ENCODE measurements around the gene CEBPA. TPM values are rescaled to one million over a fixed set of nuclear protein-coding genes. Genes with fewer than 3 reads are reported as not detected.
"Not testable (repeated sequence)": the region's sequence is repeated elsewhere in the genome, so short reads cannot be mapped to it uniquely, and the experiment has no call there.

The CEBPA gene
- total RNA-seq, 6 experiments from 2014 or later = 53.9 to 163 (median 119) TPM

DNA sequence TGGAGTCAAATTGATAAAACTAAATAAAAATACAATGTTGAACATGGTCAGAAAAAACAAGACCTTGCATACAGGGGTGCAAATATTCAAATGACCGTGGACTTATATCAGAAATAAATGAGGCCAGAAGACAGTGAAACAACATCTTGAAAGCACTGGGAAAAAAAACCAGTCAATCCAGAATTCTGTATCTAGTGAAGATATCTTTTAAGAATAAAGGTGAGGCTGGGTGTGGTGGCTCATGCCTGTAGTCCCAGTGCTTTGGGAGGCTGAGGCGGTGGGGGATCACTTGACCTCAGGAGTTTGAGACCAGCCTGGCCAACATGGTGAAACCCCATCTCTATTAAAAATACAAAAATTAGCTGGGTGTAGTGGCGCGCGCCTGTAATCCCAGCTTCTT lies 15.2 kb upstream of the CEBPA start:
- H3K4me3 ChIP-seq = no peak overlapping the region
- intact Hi-C loops (cut with DNase I) = no loop called here
- 88% methylated on average over 5 of the region's 5 CpGs for WGBS (ENCODE audit: insufficient coverage, low coverage, low lambda C conversion rate, missing lambda C conversion rate)
- H3K4me1 ChIP-seq = peaks cover 0 to 11% (median 2%) of the 10 kb centered on the region in 4 donors
- H3K9me3 ChIP-seq = no peaks in the 10 kb centered on the region
- DNase-seq = peak in 1 of 3 donors; percentile 12
- H3K27me3 ChIP-seq = no peaks in the 10 kb centered on the region
- ATAC-seq = no peak
- no peaks in the 10 kb centered on the region for H3K36me3 ChIP-seq
- H3K27ac ChIP-seq = peak overlapping the region in 2 of 3 donors; percentile 57 to 76
- TF ChIP-seq POLR2A (IDR thresholded peaks at IDR 0.05) = no peak
- TF ChIP-seq, protein P1, sequence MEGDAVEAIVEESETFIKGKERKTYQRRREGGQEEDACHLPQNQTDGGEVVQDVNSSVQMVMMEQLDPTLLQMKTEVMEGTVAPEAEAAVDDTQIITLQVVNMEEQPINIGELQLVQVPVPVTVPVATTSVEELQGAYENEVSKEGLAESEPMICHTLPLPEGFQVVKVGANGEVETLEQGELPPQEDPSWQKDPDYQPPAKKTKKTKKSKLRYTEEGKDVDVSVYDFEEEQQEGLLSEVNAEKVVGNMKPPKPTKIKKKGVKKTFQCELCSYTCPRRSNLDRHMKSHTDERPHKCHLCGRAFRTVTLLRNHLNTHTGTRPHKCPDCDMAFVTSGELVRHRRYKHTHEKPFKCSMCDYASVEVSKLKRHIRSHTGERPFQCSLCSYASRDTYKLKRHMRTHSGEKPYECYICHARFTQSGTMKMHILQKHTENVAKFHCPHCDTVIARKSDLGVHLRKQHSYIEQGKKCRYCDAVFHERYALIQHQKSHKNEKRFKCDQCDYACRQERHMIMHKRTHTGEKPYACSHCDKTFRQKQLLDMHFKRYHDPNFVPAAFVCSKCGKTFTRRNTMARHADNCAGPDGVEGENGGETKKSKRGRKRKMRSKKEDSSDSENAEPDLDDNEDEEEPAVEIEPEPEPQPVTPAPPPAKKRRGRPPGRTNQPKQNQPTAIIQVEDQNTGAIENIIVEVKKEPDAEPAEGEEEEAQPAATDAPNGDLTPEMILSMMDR (IDR thresholded peaks at IDR 0.05) = no peak

DNA sequence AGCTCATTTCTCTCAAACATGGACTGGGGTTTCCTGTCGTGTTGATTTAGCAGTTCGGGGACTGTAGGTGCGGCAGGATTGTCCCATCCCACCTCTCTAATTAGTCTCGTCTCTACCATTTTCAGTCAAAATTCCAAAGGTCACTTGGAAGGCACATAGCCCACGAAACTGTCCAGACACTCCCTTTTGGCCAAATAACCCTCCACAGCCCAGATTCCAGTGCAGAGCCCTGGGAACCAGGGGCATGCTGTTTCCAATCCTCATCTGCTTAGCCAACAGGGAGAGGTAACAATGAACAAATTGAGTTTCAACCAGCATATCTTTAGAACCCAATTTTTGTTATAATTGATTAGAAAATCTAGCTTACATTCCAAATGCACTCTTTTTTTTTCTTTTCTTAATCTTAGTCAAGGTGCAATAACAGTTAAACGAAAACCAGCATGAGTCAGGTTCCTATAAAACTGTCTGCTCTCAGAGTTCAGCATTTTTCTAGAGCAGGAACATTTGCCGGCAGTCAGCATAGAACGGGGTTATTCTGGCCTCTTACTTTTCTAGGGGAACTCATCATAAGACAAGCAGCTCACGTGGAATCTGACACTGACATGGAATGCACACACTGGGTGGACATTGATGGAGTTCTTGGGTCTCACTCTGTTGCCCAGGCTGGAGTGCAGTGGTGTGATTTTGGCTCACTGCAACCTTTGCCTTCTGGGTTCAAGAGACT lies 14.4 kb upstream of the CEBPA start:
- no peaks in the 10 kb centered on the region for H3K27me3 ChIP-seq
- intact Hi-C loops (cut with DNase I) = no loop called here
- peak in 1 of 3 donors; percentile 79 for DNase-seq
- ATAC-seq = peak; percentile 92 to 97 (median 96)
- H3K9me3 ChIP-seq = no peaks in the 10 kb centered on the region
- 28% methylated on average over 9 of the region's 9 CpGs for WGBS (ENCODE audit: insufficient coverage, low coverage, low lambda C conversion rate, missing lambda C conversion rate)
- peaks cover 0 to 11% (median 2%) of the 10 kb centered on the region in 4 donors for H3K4me1 ChIP-seq
- H3K27ac ChIP-seq = peak overlapping the region; percentile 12 to 76 (median 57)
- no peak overlapping the region for H3K4me3 ChIP-seq
- no peaks in the 10 kb centered on the region for H3K36me3 ChIP-seq
- TF ChIP-seq, protein P1 (IDR thresholded peaks at IDR 0.05) = no peak
- no peak for TF ChIP-seq POLR2A (IDR thresholded peaks at IDR 0.05)

DNA sequence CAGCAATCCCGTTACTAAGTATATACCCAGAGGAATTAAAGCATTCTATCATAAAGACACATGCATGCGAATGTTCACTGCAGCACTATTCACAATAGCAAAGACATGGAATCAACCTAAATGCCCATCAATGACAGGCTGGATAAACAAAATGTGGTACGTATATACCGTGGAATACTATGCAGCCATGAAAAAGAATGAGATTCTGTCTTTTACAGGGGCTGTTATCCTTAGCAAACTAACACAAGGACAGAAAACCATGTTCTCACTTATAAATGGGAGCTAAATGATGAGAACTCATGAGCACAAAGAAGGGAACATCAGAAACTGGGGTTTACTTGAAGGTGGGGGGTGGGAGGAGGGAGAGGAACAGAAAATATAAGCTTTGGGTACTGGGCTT lies 10.5 kb upstream of the CEBPA start:
- DNase-seq; ATAC-seq; H3K4me3 ChIP-seq; H3K36me3 ChIP-seq; H3K9me3 ChIP-seq; intact Hi-C loops (cut with DNase I); H3K27ac ChIP-seq; H3K27me3 ChIP-seq: not testable (repeated sequence)
- H3K4me1 ChIP-seq = peaks cover 0 to 20% (median 8%) of the 10 kb centered on the region in 4 donors
- 86% methylated on average over 4 of the region's 4 CpGs for WGBS (ENCODE audit: insufficient coverage, low coverage, low lambda C conversion rate, missing lambda C conversion rate)

DNA sequence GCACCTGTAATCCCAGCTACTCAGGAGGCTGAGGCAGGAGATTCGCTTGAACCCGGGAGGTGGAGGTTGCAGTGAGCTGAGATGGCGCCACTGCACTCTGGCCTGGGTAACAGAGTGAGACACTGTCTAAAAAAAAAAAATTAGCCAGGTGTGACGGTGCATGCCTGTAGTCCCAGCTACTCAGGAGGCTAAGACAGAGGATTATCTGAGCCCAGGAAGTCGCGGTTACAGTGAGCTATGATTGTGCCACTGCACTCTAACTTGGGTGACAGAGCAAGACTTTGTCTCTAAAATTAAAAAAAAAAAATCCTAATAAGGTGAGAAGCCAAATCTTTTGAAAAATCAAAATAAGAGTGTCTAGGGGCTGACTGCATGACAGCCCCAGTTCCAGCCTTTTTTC lies 9.7 kb upstream of the CEBPA start:
- no peak overlapping the region for H3K27ac ChIP-seq
- no peaks in the 10 kb centered on the region for H3K27me3 ChIP-seq
- peaks cover 0 to 22% (median 10%) of the 10 kb centered on the region in 4 donors for H3K4me1 ChIP-seq
- TF ChIP-seq, protein P1 (IDR thresholded peaks at IDR 0.05) = no peak
- TF ChIP-seq POLR2A (IDR thresholded peaks at IDR 0.05) = no peak
- DNase-seq (peak in 1 of 3 donors; percentile 12), ATAC-seq (no peak)
- 96% methylated on average over 4 of the region's 6 CpGs for WGBS (ENCODE audit: insufficient coverage, low coverage, low lambda C conversion rate, missing lambda C conversion rate)
- no peak overlapping the region for H3K4me3 ChIP-seq
- no peaks in the 10 kb centered on the region for H3K36me3 ChIP-seq
- intact Hi-C loops (cut with DNase I) = no loop called here
- no peaks in the 10 kb centered on the region for H3K9me3 ChIP-seq

DNA sequence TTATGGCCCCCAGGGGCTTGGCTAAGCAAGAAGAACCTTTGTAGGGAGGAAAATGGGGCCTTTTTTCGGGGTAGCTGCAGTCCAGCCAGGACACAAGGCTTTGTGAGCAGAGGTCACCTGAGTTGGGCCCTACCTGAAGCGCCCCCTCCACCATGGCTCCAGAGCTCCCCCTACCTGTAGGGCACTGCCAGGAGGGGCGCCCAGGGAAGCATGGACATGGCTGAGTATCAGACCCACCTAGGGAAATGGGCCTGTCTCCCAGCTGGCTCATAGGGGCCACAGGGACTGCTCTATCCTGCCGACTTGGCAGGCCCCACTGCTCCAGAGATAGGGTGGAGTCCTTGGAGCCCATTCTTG lies 9.0 kb upstream of the CEBPA start:
- Histone ChIP-seq H3K27me3 (no peaks in the 10 kb centered on the region), H3K9me3 (no peaks in the 10 kb centered on the region), H3K4me1 (peaks cover 0 to 24% (median 11%) of the 10 kb centered on the region in 4 donors), H3K27ac (peak overlapping the region in 1 of 3 donors; percentile 51), H3K36me3 (no peaks in the 10 kb centered on the region), H3K4me3 (no peak overlapping the region)
- no CpG with 5 or more reads among the region's 4 CpGs for WGBS (ENCODE audit: insufficient coverage, low coverage, low lambda C conversion rate, missing lambda C conversion rate)
- ATAC-seq = peak; percentile 87 to 95 (median 90)
- intact Hi-C loops (cut with DNase I) = no loop called here
- TF ChIP-seq, protein P1 (IDR thresholded peaks at IDR 0.05) = peak; percentile 62 to 85 (median 70)
- TF ChIP-seq POLR2A (IDR thresholded peaks at IDR 0.05) = no peak
- peak; percentile 57 to 78 (median 76) for DNase-seq
